Liver (tissue), 9 donors: Measurements from ENCODE around the gene ERVW-1. TPM values are rescaled to one million over a fixed set of nuclear protein-coding genes. Genes with fewer than 3 reads are reported as not detected.

ENCODE experiments used
- DNase-seq: peaks from one replicate; pipeline ENCODE4 v3.0.0-alpha.2; 2017; ENCODE audit warnings: low spot score
- H3K27ac ChIP-seq, 2 donors: one replicate each; pipeline ENCODE4 v1.7.0; 2013; ENCODE audit warnings: inconsistent platforms in 2 of 2, low read length in 2 of 2, control low read depth in 1 of 2, low read depth in 1 of 2, mild to moderate bottlenecking in 1 of 2
- H3K27me3 ChIP-seq, 4 donors: one replicate each; pipeline versions ENCODE4 v1.6.1 to v1.7.0; 2013; ENCODE audit warnings: low read length in 3 of 4, inconsistent platforms in 1 of 4, mild to moderate bottlenecking in 1 of 4, moderate library complexity in 1 of 4; ENCODE audit not compliant: control insufficient read depth in 4 of 4, insufficient read depth in 4 of 4
- H3K36me3 ChIP-seq, 4 donors: one replicate each; pipeline versions ENCODE4 v1.6.1 to v1.7.0; 2013; ENCODE audit warnings: low read length in 3 of 4, mild to moderate bottlenecking in 3 of 4, low read depth in 1 of 4, moderate library complexity in 1 of 4; ENCODE audit not compliant: control insufficient read depth in 4 of 4, insufficient read depth in 3 of 4
- H3K4me1 ChIP-seq, 4 donors: one replicate each; pipeline versions ENCODE4 v1.6.1 to v1.7.0; 2013; ENCODE audit warnings: low read length in 3 of 4, mild to moderate bottlenecking in 3 of 4, moderate library complexity in 1 of 4; ENCODE audit not compliant: control insufficient read depth in 4 of 4, insufficient read depth in 4 of 4
- H3K4me3 ChIP-seq, 3 donors: one replicate each; pipeline versions ENCODE4 v1.6.1 to v1.7.0; 2013; ENCODE audit warnings: low read length in 3 of 3, control low read depth in 1 of 3, low read depth in 1 of 3, mild to moderate bottlenecking in 1 of 3
- H3K9ac ChIP-seq, 2 donors: one replicate each; pipeline ENCODE4 v1.7.0; 2013; ENCODE audit warnings: low read length in 2 of 2, mild to moderate bottlenecking in 2 of 2, moderate library complexity in 2 of 2, control low read depth in 1 of 2, low read depth in 1 of 2
- H3K9me3 ChIP-seq, 4 donors: one replicate each; pipeline versions ENCODE4 v1.6.1 to v1.7.0; 2013; ENCODE audit warnings: low read length in 3 of 4; ENCODE audit not compliant: control insufficient read depth in 4 of 4
- ATF3 ChIP-seq: IDR thresholded peaks from 2 replicates; pipeline ENCODE4 v1.6.1; 2016; ENCODE audit warnings: antibody characterized with exemption
- CTCF ChIP-seq: fragments of 150-350 bp; IDR thresholded peaks from 2 replicates; pipeline ENCODE4 v1.5.1; 2017; ENCODE audit warnings: improper control_type of control experiment, low read depth, low read length; ENCODE audit not compliant: missing input control
- EGR1 ChIP-seq, 2 donors: IDR thresholded peaks; 2 replicates each; pipeline ENCODE4 v1.6.1; 2016 to 2018; ENCODE audit warnings: antibody characterized with exemption in 2 of 2, low read depth in 2 of 2
- FOXA1 ChIP-seq: IDR thresholded peaks from 2 replicates; pipeline ENCODE4 v1.6.1; 2016; ENCODE audit warnings: antibody characterized with exemption
- FOXA2 ChIP-seq: IDR thresholded peaks from 2 replicates; pipeline ENCODE4 v1.6.1; 2016; ENCODE audit warnings: antibody characterized with exemption
- GABPA ChIP-seq, 2 donors: IDR thresholded peaks in 1 of 2; conservative IDR thresholded peaks in 1 of 2; 2 replicates each; pipeline ENCODE4 v1.6.1; 2016; ENCODE audit warnings: antibody characterized with exemption in 2 of 2, mild to moderate bottlenecking in 1 of 2, moderate library complexity in 1 of 2
- HNF4A ChIP-seq, 2 donors: conservative IDR thresholded peaks; 2 replicates each; pipeline ENCODE4 v1.6.1; 2016; ENCODE audit warnings: antibody characterized with exemption in 2 of 2, mild to moderate bottlenecking in 2 of 2
- HNF4G ChIP-seq: IDR thresholded peaks from 2 replicates; pipeline ENCODE4 v1.6.1; 2016; ENCODE audit warnings: antibody characterized with exemption
- JUND ChIP-seq, 2 donors: IDR thresholded peaks; 2 replicates each; pipeline ENCODE4 v1.6.1; 2016; ENCODE audit warnings: antibody characterized with exemption in 2 of 2
- MAX ChIP-seq: IDR thresholded peaks from 2 replicates; pipeline ENCODE4 v1.6.1; 2016; ENCODE audit warnings: antibody characterized with exemption
- NR2F2 ChIP-seq: IDR thresholded peaks from 2 replicates; pipeline ENCODE4 v1.6.1; 2016; ENCODE audit warnings: antibody characterized with exemption
- RAD21 ChIP-seq, 2 donors: IDR thresholded peaks; 2 replicates each; pipeline ENCODE4 v1.6.1; 2016; ENCODE audit warnings: antibody characterized with exemption in 2 of 2, mild to moderate bottlenecking in 2 of 2
- REST ChIP-seq: IDR thresholded peaks from 2 replicates; pipeline ENCODE4 v1.6.1; 2016; ENCODE audit warnings: antibody characterized with exemption, mild to moderate bottlenecking
- RXRA ChIP-seq, 2 donors: IDR thresholded peaks; 2 replicates each; pipeline ENCODE4 v1.6.1; 2017 to 2018; ENCODE audit warnings: antibody characterized with exemption in 2 of 2, mild to moderate bottlenecking in 1 of 2
- SP1 ChIP-seq: IDR thresholded peaks from 2 replicates; pipeline ENCODE4 v1.6.1; 2018; ENCODE audit warnings: antibody characterized with exemption, mild to moderate bottlenecking
- TAF1 ChIP-seq: conservative IDR thresholded peaks from 2 replicates; pipeline ENCODE4 v1.6.1; 2016; ENCODE audit warnings: antibody characterized with exemption, mild to moderate bottlenecking
- YY1 ChIP-seq: IDR thresholded peaks from 2 replicates; pipeline ENCODE4 v1.6.1; 2016; ENCODE audit warnings: antibody characterized with exemption, mild to moderate bottlenecking
- ZBTB33 ChIP-seq: IDR thresholded peaks from 2 replicates; pipeline ENCODE4 v1.6.1; 2016; ENCODE audit warnings: antibody characterized with exemption
- WGBS: extraction: QIAGEN DNeasy Blood & Tissue Kit; methylation state at CpG from one replicate; pipeline ENCODE4 v1.1.7; 2013; 5-methylcytosine and 5-hydroxymethylcytosine counted together
- polyA plus RNA-seq, 2 donors: library from polyadenylated mRNA; stranded (reverse) in 1 of 2; unstranded in 1 of 2; fragments of 200-250 nt in 1 of 2; fragments of >200 nt in 1 of 2; fragmentation: Nextera tagmentation in 1 of 2; extraction: Ambion mirVana in 1 of 2; gene quantifications; one replicate each; pipeline versions ENCODE4 v1.2.1 to v1.2.3, GENCODE V29; 2013 to 2015
- total RNA-seq, 2 donors: library from RNA; depleted of rRNA; stranded (reverse); fragments of >200 nt; gene quantifications; one replicate each; pipeline ENCODE4 v1.2.3, GENCODE V29; 2014
- donor health status: healthy.
- donor health status: healthy.
- donor health status: healthy.
- donor health status: healthy.
- donor health status: healthy.

Gene ERVW-1
- total and polyA plus RNA-seq, 4 donors, result 0.19 TPM; not detected in 3

- TF ChIP-seq REST, result no peak
- no peak for TF ChIP-seq YY1
- TF ChIP-seq GABPA (IDR thresholded peaks at IDR 0.05 in 1 of 2, conservative IDR thresholded peaks at IDR 0.05 in 1 of 2), result peak; percentile 17 to 38
- TF ChIP-seq HNF4A (conservative IDR thresholded peaks at IDR 0.05), result peak; percentile 30 to 36
- TF ChIP-seq SP1, result peak; percentile 63
- no peak for TF ChIP-seq NR2F2
Measured at GRCh38 chr7:92432299-92432946, 45.3 kb downstream of the ERVW-1 start (continued).

GRCh38 chr7:92427193-92427592 is 50.6 kb downstream of the ERVW-1 start:
- 87% methylated on average over 3 of the region's 3 CpGs for WGBS
- Histone ChIP-seq H3K27me3 (no peaks in the 10 kb centered on the region), H3K36me3 (no peaks in the 10 kb centered on the region), H3K9me3 (no peaks in the 10 kb centered on the region), H3K27ac (no peak overlapping the region), H3K9ac (no peak overlapping the region), H3K4me3 (no peak overlapping the region), H3K4me1 (peaks cover 0 to 8% (median 3%) of the 10 kb centered on the region in 4 donors)
- DNase-seq, result no peak
- TF ChIP-seq SP1 (no peak), ATF3 (no peak), RXRA (IDR thresholded peaks at IDR 0.05) (no peak), HNF4G (no peak), FOXA1 (no peak), REST (no peak), RAD21 (IDR thresholded peaks at IDR 0.05) (no peak), YY1 (no peak), NR2F2 (no peak), CTCF (no peak), JUND (IDR thresholded peaks at IDR 0.05) (no peak), GABPA (IDR thresholded peaks at IDR 0.05 in 1 of 2, conservative IDR thresholded peaks at IDR 0.05 in 1 of 2) (no peak), FOXA2 (no peak), EGR1 (IDR thresholded peaks at IDR 0.05; ENCODE audit: low read depth in 2 of 2) (no peak), ZBTB33 (no peak), MAX (no peak), HNF4A (conservative IDR thresholded peaks at IDR 0.05) (no peak), TAF1 (no peak)
